ENCODE measurements around the gene AMY2B. TPM values are rescaled to one million over a fixed set of nuclear protein-coding genes. Genes with fewer than 3 reads are reported as not detected.

AMY2B gene
- total and polyA plus RNA-seq, 9 of the 15 experiments (the other 6 are each of a cell fraction or from before 2014, with no cell fraction given) = 0.22 to 2.0 (median 0.49) TPM

DNA sequence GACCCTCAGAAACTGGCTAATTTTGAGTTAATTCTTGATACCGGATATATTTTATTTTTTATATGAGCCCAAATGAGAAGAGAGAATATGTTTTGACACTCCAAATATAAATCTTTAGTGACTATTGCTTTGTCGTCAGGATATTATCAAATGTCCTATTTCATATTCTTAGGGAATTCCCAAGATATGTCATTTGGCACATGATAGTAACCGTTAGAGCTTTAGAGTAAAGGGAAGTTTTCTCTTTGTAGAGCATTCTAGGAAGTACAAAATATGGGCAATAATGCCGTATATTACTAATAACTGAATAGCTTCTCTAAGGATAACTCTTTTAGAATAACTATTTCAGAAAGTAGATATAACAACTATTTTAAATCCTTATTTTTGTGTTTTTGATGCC is 8.3 kb upstream of the AMY2B start:
- Histone ChIP-seq H2AFZ (ENCODE audit: low read depth, low read length) (no peak overlapping the region), H3K4me2 (ENCODE audit: insufficient read depth, low read length) (no peak overlapping the region), H3K36me3 (ENCODE audit: control insufficient read depth, insufficient read depth, low read length) (no peaks in the 10 kb centered on the region), H3K9ac (ENCODE audit: insufficient read depth in 1 of 2, low read depth in 2 of 2, low read length in 2 of 2) (no peak overlapping the region), H3K79me2 (ENCODE audit: control insufficient read depth, insufficient read depth, low read length) (no peaks in the 10 kb centered on the region), H3K27me3 (ENCODE audit: control insufficient read depth in 2 of 2, insufficient read depth in 2 of 2, low read length in 2 of 2) (no peaks in the 10 kb centered on the region), H3K9me3 (replicated peaks; ENCODE audit: control insufficient read depth, insufficient read depth, low read depth, low read length) (no peaks in the 10 kb centered on the region), H3K4me1 (replicated peaks in 1 of 2; ENCODE audit: control insufficient read depth in 2 of 2, insufficient read depth in 2 of 2, low read length in 2 of 2) (no peaks in the 10 kb centered on the region), H3K4me3 (no peak overlapping the region), H4K20me1 (replicated peaks; ENCODE audit: control insufficient read depth, insufficient read depth, low read length) (no peaks in the 10 kb centered on the region), H3K27ac (ENCODE audit: extremely low read depth, low read depth, low read length) (no peak overlapping the region), H3K9me1 (ENCODE audit: control insufficient read depth, insufficient read depth, low read length) (no peaks in the 10 kb centered on the region)
- FAIRE-seq (no peak), DNase-seq (ENCODE audit: extremely low read depth in 1 of 4, low spot score in 3 of 4) (no peak), ATAC-seq (no peak)
- intact Hi-C loops (cut with micrococcal nuclease) (no loop called here), in situ Hi-C loops (cut with MboI) (no loop called here)
- CTCF ChIA-PET (ENCODE audit: low intra/inter-chr PET ratio) = no interaction called here
- WGBS (ENCODE audit: insufficient coverage, low coverage, missing lambda C conversion rate) = 5% methylated on average over 4 of the region's 4 CpGs
- no TSS peak for BruUV-seq (replicated peaks)
- POLR2A ChIA-PET = no interaction called here
- TF ChIP-seq TEAD1 (CRISPR knock-in tag; IDR thresholded peaks at IDR 0.05) (no peak), ZNF175 (CRISPR knock-in tag; IDR thresholded peaks at IDR 0.05; ENCODE audit: low read depth) (no peak), HNRNPK (IDR thresholded peaks at IDR 0.05; ENCODE audit: low read depth, low read length, poor library complexity, severe bottlenecking) (no peak), MEF2A (IDR thresholded peaks at IDR 0.05; ENCODE audit: control insufficient read depth, low read depth, low read length) (no peak), MECOM (CRISPR knock-in tag; IDR thresholded peaks at IDR 0.05) (no peak), HNRNPLL (IDR thresholded peaks at IDR 0.05; ENCODE audit: low read depth, low read length, poor library complexity, severe bottlenecking) (no peak), MBD2 (IDR thresholded peaks at IDR 0.05; ENCODE audit: borderline replicate concordance, low read depth) (no peak), PHTF2 (CRISPR knock-in tag; IDR thresholded peaks at IDR 0.05) (no peak), SRSF9 (IDR thresholded peaks at IDR 0.05; ENCODE audit: borderline replicate concordance, low read depth, low read length) (no peak), ZNF561 (CRISPR knock-in tag; conservative IDR thresholded peaks at IDR 0.05) (no peak)
- TF ChIP-seq, protein P1, sequence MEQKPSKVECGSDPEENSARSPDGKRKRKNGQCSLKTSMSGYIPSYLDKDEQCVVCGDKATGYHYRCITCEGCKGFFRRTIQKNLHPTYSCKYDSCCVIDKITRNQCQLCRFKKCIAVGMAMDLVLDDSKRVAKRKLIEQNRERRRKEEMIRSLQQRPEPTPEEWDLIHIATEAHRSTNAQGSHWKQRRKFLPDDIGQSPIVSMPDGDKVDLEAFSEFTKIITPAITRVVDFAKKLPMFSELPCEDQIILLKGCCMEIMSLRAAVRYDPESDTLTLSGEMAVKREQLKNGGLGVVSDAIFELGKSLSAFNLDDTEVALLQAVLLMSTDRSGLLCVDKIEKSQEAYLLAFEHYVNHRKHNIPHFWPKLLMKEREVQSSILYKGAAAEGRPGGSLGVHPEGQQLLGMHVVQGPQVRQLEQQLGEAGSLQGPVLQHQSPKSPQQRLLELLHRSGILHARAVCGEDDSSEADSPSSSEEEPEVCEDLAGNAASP (IDR thresholded peaks at IDR 0.05) = no peak
- TF ChIP-seq, protein P2, sequence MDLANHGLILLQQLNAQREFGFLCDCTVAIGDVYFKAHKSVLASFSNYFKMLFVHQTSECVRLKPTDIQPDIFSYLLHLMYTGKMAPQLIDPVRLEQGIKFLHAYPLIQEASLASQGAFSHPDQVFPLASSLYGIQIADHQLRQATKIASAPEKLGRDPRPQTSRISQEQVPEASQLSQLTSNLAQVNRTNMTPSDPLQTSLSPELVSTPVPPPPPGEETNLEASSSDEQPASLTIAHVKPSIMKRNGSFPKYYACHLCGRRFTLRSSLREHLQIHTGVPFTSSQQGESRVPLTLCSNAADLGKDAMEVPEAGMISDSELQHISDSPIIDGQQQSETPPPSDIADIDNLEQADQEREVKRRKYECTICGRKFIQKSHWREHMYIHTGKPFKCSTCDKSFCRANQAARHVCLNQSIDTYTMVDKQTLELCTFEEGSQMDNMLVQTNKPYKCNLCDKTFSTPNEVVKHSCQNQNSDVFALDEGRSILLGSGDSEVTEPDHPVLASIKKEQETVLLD (IDR thresholded peaks at IDR 0.05) = no peak
- TF ChIP-seq, protein P3, sequence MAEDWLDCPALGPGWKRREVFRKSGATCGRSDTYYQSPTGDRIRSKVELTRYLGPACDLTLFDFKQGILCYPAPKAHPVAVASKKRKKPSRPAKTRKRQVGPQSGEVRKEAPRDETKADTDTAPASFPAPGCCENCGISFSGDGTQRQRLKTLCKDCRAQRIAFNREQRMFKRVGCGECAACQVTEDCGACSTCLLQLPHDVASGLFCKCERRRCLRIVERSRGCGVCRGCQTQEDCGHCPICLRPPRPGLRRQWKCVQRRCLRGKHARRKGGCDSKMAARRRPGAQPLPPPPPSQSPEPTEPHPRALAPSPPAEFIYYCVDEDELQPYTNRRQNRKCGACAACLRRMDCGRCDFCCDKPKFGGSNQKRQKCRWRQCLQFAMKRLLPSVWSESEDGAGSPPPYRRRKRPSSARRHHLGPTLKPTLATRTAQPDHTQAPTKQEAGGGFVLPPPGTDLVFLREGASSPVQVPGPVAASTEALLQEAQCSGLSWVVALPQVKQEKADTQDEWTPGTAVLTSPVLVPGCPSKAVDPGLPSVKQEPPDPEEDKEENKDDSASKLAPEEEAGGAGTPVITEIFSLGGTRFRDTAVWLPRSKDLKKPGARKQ (CRISPR knock-in tag; IDR thresholded peaks at IDR 0.05) = no peak
- TF ChIP-seq, protein P4, sequence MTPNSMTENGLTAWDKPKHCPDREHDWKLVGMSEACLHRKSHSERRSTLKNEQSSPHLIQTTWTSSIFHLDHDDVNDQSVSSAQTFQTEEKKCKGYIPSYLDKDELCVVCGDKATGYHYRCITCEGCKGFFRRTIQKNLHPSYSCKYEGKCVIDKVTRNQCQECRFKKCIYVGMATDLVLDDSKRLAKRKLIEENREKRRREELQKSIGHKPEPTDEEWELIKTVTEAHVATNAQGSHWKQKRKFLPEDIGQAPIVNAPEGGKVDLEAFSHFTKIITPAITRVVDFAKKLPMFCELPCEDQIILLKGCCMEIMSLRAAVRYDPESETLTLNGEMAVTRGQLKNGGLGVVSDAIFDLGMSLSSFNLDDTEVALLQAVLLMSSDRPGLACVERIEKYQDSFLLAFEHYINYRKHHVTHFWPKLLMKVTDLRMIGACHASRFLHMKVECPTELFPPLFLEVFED (CRISPR knock-in tag; conservative IDR thresholded peaks at IDR 0.05) = no peak
- TF ChIP-seq, protein P5, sequence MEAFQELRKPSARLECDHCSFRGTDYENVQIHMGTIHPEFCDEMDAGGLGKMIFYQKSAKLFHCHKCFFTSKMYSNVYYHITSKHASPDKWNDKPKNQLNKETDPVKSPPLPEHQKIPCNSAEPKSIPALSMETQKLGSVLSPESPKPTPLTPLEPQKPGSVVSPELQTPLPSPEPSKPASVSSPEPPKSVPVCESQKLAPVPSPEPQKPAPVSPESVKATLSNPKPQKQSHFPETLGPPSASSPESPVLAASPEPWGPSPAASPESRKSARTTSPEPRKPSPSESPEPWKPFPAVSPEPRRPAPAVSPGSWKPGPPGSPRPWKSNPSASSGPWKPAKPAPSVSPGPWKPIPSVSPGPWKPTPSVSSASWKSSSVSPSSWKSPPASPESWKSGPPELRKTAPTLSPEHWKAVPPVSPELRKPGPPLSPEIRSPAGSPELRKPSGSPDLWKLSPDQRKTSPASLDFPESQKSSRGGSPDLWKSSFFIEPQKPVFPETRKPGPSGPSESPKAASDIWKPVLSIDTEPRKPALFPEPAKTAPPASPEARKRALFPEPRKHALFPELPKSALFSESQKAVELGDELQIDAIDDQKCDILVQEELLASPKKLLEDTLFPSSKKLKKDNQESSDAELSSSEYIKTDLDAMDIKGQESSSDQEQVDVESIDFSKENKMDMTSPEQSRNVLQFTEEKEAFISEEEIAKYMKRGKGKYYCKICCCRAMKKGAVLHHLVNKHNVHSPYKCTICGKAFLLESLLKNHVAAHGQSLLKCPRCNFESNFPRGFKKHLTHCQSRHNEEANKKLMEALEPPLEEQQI (IDR thresholded peaks at IDR 0.05) = no peak

Data from K562 (cell line).